NCI-H2107 treated with DMSO at 0.1 percent for 48 hours (cell line): ENCODE results near the gene PLEKHA1.

ENCODE experiments used
- DNase-seq: peaks from one replicate; lab custom pipeline; 2025; ENCODE audit not compliant: unreplicated experiment; lab: John Stamatoyannopoulos, UW

PLEKHA1 gene

GRCh38 chr10:122346326-122346950, 28.1 kb upstream of the PLEKHA1 start:
- no peak for DNase-seq

- no peak for DNase-seq
Observed at GRCh38 chr10:122347170-122347841, 27.2 kb upstream of the PLEKHA1 start.

- DNase-seq: peak; percentile 31
Observed at GRCh38 chr10:122348512-122348911, 26.0 kb upstream of the PLEKHA1 start.

GRCh38 chr10:122348935-122349361, 25.6 kb upstream of the PLEKHA1 start:
- DNase-seq: peak; percentile 44

GRCh38 chr10:122349758-122350369, 24.6 kb upstream of the PLEKHA1 start:
- DNase-seq: no peak

- DNase-seq: no peak
Observed at GRCh38 chr10:122350893-122351292, 23.6 kb upstream of the PLEKHA1 start.

- DNase-seq: no peak
Observed at GRCh38 chr10:122352817-122353525, 21.5 kb upstream of the PLEKHA1 start.

- DNase-seq: no peak
Observed at GRCh38 chr10:122354383-122354782, 20.1 kb upstream of the PLEKHA1 start.

GRCh38 chr10:122357685-122358084, 16.8 kb upstream of the PLEKHA1 start:
- DNase-seq: no peak

- no peak for DNase-seq
Observed at GRCh38 chr10:122359621-122360020, 14.9 kb upstream of the PLEKHA1 start.

GRCh38 chr10:122361046-122361445, 13.5 kb upstream of the PLEKHA1 start:
- no peak for DNase-seq

GRCh38 chr10:122362031-122362592, 12.4 kb upstream of the PLEKHA1 start:
- no peak for DNase-seq

- no peak for DNase-seq
Observed at GRCh38 chr10:122362621-122363020, 11.9 kb upstream of the PLEKHA1 start.

GRCh38 chr10:122363311-122363710, 11.2 kb upstream of the PLEKHA1 start:
- DNase-seq: no peak

- DNase-seq: no peak
Observed at GRCh38 chr10:122363722-122364463, 10.6 kb upstream of the PLEKHA1 start.

- DNase-seq: peak; percentile 32
Observed at GRCh38 chr10:122368502-122369254, 5.8 kb upstream of the PLEKHA1 start.

GRCh38 chr10:122373108-122373507, 1.4 kb upstream of the PLEKHA1 start:
- no peak for DNase-seq

GRCh38 chr10:122373721-122374120, 787 bp upstream of the PLEKHA1 start:
- DNase-seq: no peak

- peak; percentile 33 for DNase-seq
Observed at GRCh38 chr10:122374859-122375678, 561 bp downstream of the PLEKHA1 start.
